Gastrocnemius medialis (tissue), 4 donors: Measurements from ENCODE around the gene PFKFB3. TPM values are rescaled to one million over a fixed set of nuclear protein-coding genes. Genes with fewer than 3 reads are reported as not detected.
A peak's percentile ranks its signal among the peaks of the same experiment; 100 is the strongest.

Experiments used
- ATAC-seq, 2 donors: fragments of 150-250 bp; one replicate each; pipeline ENCODE4 v1.9.1; 2016
- DNase-seq, 2 donors: peaks; one replicate each; pipeline ENCODE4 v3.0.0-alpha.2; 2019
- H3K27ac ChIP-seq, 4 donors: fragments of 200-600 bp; sonication (generic); 1 replicate in 1 of 4; 2 replicates in 3 of 4; pipeline ENCODE4 v1.5.1; 2016 to 2018; ENCODE audit warnings: mild to moderate bottlenecking in 2 of 4, moderate library complexity in 1 of 4
- H3K27me3 ChIP-seq, 3 donors: fragments of 200-600 bp; sonication (generic) in 2 of 3; 1 replicate in 1 of 3; 2 replicates in 2 of 3; pipeline versions ENCODE4 v1.5.1 to v1.6.0; 2016 to 2019; ENCODE audit warnings: mild to moderate bottlenecking in 1 of 3, moderate library complexity in 1 of 3
- H3K36me3 ChIP-seq, 2 donors: fragments of 200-600 bp; sonication (generic) in 1 of 2; one replicate each; pipeline ENCODE4 v1.5.1; 2017 to 2018
- H3K4me1 ChIP-seq, 2 donors: fragments of 200-600 bp; sonication (generic) in 1 of 2; one replicate each; pipeline ENCODE4 v1.5.1; 2016 to 2017; ENCODE audit warnings: mild to moderate bottlenecking in 2 of 2
- H3K4me3 ChIP-seq, 4 donors: fragments of 200-600 bp; sonication (generic) in 3 of 4; 1 replicate in 1 of 4; 2 replicates in 3 of 4; pipeline ENCODE4 v1.5.1; 2016 to 2019; ENCODE audit warnings: mild to moderate bottlenecking in 2 of 4
- H3K9me3 ChIP-seq, 3 donors: fragments of 200-600 bp; sonication (generic) in 2 of 3; 1 replicate in 1 of 3; 2 replicates in 2 of 3; pipeline ENCODE4 v1.5.1; 2016 to 2019
- POLR2A ChIP-seq, 2 donors: fragments of 450-650 bp; IDR thresholded peaks; one replicate each; pipeline ENCODE4 v1.6.1; 2017; ENCODE audit warnings: antibody characterized with exemption in 2 of 2, mild to moderate bottlenecking in 2 of 2, moderate library complexity in 2 of 2
- in situ Hi-C, 4 donors: fragments of 200-750 bp; cut with MboI; loops; one replicate each; pipeline versions ENCODE4 v1.15.0 to v1.8.0; 2017; ENCODE audit warnings: low sequenced_read_pairs in 4 of 4
- intact Hi-C: fragments of 100-400 bp; cut with DNase I; formaldehyde crosslinking; loops from one replicate; pipeline ENCODE4 v1.15.1; 2023; ENCODE audit warnings: low total_unique reads
- total RNA-seq, 4 donors: library from RNA; depleted of rRNA; stranded (reverse); fragments of >200 nt; gene quantifications; one replicate each; pipeline versions ENCODE4 v1.1.0 to v1.2.3, GENCODE V29; 2016
- TF ChIP-seq, protein P1 (sequence below), 5 experiments: fragments of 450-650 bp in 3 of 5; fragments of 200-600 bp in 2 of 5; sonication (generic) in 2 of 5; IDR thresholded peaks in 4 of 5; conservative IDR thresholded peaks in 1 of 5; 1 replicate in 4 of 5; 2 replicates in 1 of 5; pipeline ENCODE4 v1.5.1; 2016 to 2019; ENCODE audit warnings: antibody characterized with exemption in 5 of 5, mild to moderate bottlenecking in 3 of 5, moderate library complexity in 3 of 5

PFKFB3 gene
- total RNA-seq, 4 donors from 2014 or later: 218 to 1,159 (median 337) TPM

DNA sequence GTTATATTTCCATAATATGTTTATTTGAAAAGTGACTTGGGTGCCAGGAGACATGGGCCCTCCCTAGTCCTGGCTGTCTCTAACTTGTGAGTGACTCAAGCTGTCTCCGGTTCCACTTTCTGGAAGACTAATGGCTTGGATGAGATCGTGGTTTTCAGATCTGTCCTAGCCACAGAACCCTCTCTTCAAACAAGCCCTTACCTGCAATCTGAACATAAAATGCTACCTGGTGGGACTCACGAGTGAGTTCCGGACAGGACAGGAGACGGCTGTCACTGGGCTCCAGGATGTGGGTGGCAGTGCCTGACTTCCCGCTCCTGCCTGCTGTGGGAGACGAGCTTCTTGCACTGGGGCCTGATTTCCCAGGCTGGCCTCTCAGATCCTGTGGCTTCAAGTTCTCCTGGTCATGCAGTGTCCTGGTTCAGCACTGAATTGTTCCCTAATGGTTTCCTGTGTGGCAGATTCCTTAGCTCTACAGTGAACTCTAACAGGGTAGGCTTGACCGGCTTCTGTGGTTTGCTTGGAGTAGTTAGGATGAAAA lies 26.0 kb upstream of the PFKFB3 start:
- ATAC-seq (peak; percentile 62 to 70), DNase-seq (peak; percentile 65 to 77)
- no peaks in the 10 kb centered on the region for H3K9me3 ChIP-seq
- in situ Hi-C loops (loop anchor here in 1 of 4 donors (25.0 kb wide), 1 partner anchor 1514 kb away; no protein-coding TSS in a partner anchor), intact Hi-C loops (no loop called here)
- H3K27ac ChIP-seq: peak overlapping the region; percentile 96 to 99 (median 99)
- TF ChIP-seq POLR2A (IDR thresholded peaks at IDR 0.05): peak; percentile 21 to 77
- TF ChIP-seq, protein P1, sequence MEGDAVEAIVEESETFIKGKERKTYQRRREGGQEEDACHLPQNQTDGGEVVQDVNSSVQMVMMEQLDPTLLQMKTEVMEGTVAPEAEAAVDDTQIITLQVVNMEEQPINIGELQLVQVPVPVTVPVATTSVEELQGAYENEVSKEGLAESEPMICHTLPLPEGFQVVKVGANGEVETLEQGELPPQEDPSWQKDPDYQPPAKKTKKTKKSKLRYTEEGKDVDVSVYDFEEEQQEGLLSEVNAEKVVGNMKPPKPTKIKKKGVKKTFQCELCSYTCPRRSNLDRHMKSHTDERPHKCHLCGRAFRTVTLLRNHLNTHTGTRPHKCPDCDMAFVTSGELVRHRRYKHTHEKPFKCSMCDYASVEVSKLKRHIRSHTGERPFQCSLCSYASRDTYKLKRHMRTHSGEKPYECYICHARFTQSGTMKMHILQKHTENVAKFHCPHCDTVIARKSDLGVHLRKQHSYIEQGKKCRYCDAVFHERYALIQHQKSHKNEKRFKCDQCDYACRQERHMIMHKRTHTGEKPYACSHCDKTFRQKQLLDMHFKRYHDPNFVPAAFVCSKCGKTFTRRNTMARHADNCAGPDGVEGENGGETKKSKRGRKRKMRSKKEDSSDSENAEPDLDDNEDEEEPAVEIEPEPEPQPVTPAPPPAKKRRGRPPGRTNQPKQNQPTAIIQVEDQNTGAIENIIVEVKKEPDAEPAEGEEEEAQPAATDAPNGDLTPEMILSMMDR (IDR thresholded peaks at IDR 0.05 in 4 of 5, conservative IDR thresholded peaks at IDR 0.05 in 1 of 5): no peak
- H3K4me3 ChIP-seq: peak overlapping the region; percentile 18 to 48 (median 35)
- peaks cover 72 to 77% of the 10 kb centered on the region in 2 donors for H3K4me1 ChIP-seq
- no peaks in the 10 kb centered on the region for H3K36me3 ChIP-seq
- H3K27me3 ChIP-seq: no peaks in the 10 kb centered on the region

DNA sequence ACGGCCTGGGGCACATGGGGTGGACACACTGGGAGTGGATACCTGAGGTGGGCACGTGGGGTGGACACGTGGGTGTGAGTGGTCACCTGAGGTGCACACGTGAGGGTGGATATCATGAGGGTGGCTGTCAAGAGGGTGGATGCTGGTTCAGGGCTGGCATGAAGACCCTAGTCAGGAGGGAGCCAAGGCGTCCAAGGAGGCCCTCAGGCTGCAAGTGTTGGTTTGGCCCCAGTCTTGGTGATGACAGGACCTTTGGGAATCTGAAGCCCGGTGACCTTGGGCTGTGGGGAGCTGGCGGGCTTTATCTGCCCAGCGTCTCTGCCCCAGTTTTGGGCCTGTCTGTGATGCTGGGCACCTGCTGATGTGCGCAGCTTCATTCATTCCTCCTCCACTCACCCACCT lies 24.9 kb upstream of the PFKFB3 start:
- in situ Hi-C loops (loop anchor here in 1 of 4 donors (25.0 kb wide), 1 partner anchor 1516 kb away; no protein-coding TSS in a partner anchor), intact Hi-C loops (no loop called here)
- peak in 1 of 2 donors; percentile 34 for TF ChIP-seq POLR2A (IDR thresholded peaks at IDR 0.05)
- TF ChIP-seq, protein P1 (IDR thresholded peaks at IDR 0.05 in 4 of 5, conservative IDR thresholded peaks at IDR 0.05 in 1 of 5): no peak
- Histone ChIP-seq H3K27me3 (no peaks in the 10 kb centered on the region), H3K9me3 (no peaks in the 10 kb centered on the region), H3K36me3 (no peaks in the 10 kb centered on the region), H3K4me1 (peaks cover 72 to 77% of the 10 kb centered on the region in 2 donors), H3K27ac (peak overlapping the region; percentile 96 to 99 (median 99)), H3K4me3 (peak overlapping the region in 2 of 4 donors; percentile 39 to 48)
- ATAC-seq (peak in 1 of 2 donors; percentile 6), DNase-seq (peak in 1 of 2 donors; percentile 77)

DNA sequence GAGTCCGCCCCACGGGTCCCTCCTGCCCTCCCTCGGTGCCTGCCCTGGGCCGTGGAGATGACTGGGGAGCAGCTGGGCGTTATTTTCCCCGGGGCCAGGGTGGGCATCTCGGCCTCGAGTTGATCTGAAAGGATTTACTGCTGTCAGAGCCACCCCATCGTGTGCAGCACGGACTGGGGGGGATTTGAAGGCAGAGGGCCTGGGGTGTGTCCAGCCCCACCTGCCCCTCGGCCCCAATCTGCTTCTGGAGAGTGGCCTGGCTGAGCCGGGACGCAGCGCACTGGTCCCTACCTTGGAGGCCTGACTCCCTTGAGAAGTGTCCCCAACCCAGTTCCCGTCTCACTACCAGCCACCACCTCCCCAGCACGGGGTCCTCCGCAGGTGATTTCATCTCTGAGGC lies 24.2 kb upstream of the PFKFB3 start:
- H3K27me3 ChIP-seq: no peaks in the 10 kb centered on the region
- intact Hi-C loops: no loop called here
- in situ Hi-C loops: loop anchor here in 1 of 4 donors (25.0 kb wide), 1 partner anchor 1516 kb away; no protein-coding TSS in a partner anchor
- ATAC-seq (no peak), DNase-seq (no peak)
- H3K4me1 ChIP-seq: peaks cover 71 to 75% of the 10 kb centered on the region in 2 donors
- peak overlapping the region; percentile 96 to 99 (median 99) for H3K27ac ChIP-seq
- H3K4me3 ChIP-seq: peak overlapping the region in 1 of 4 donors; percentile 22
- H3K36me3 ChIP-seq: no peaks in the 10 kb centered on the region
- H3K9me3 ChIP-seq: no peaks in the 10 kb centered on the region
- TF ChIP-seq, protein P1 (IDR thresholded peaks at IDR 0.05 in 4 of 5, conservative IDR thresholded peaks at IDR 0.05 in 1 of 5): no peak
- TF ChIP-seq POLR2A (IDR thresholded peaks at IDR 0.05): no peak

DNA sequence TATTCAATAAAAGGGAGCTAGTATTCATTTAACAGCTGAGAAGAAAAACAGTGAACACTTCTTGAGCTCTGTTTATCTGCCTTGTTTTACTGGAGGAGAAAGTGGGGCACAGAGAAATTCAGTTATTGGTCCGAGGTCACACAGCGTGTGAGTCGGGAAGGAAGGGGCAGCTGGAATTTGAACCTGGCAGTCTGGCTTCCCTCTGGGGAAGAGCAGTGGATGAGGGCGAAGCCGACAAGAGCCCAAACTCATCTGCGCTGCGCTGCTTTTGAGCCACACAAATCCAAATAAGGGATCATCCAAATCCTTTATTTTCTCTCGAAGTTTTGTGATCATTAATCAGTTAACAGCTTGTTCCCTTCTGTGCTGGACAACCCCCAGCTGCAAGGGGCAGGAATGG lies 23.7 kb upstream of the PFKFB3 start:
- intact Hi-C loops: no loop called here
- Histone ChIP-seq H3K4me1 (peaks cover 70% of the 10 kb centered on the region in 2 donors), H3K27ac (peak overlapping the region; percentile 96 to 99 (median 99)), H3K27me3 (no peaks in the 10 kb centered on the region), H3K4me3 (no peak overlapping the region), H3K9me3 (no peaks in the 10 kb centered on the region), H3K36me3 (no peaks in the 10 kb centered on the region)
- TF ChIP-seq POLR2A (IDR thresholded peaks at IDR 0.05): no peak
- TF ChIP-seq, protein P1 (IDR thresholded peaks at IDR 0.05 in 4 of 5, conservative IDR thresholded peaks at IDR 0.05 in 1 of 5): no peak
- in situ Hi-C loops: loop anchor here in 1 of 4 donors (25.0 kb wide), 1 partner anchor 1517 kb away; no protein-coding TSS in a partner anchor
- no peak for ATAC-seq
- no peak for DNase-seq
